ENCODE data around the gene RAB7B.

RAB7B gene

DNA sequence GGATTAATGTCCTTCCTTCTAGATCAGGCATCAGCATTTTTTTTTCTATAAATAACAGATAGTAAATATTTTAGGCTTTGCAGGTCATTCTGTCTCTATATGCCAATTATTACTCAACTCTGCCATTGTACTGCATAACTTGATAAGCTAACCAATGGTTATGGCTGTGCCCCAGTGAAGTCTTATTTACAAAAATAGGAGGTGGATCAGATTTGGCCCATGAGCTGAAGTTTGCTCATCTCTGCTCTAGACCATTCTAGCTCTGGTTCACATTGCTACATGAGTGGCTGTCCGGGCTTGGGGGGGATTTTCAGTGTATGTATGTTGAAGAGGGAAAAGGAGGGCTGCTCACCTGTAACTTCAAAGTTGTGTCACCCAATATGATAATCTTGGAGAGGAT lies 10.1 kb downstream of the RAB7B start:
- no peak for DNase-seq

GRCh38 chr1:205992218-205992882 lies 10.8 kb downstream of the RAB7B start:
- DNase-seq: no peak

DNA sequence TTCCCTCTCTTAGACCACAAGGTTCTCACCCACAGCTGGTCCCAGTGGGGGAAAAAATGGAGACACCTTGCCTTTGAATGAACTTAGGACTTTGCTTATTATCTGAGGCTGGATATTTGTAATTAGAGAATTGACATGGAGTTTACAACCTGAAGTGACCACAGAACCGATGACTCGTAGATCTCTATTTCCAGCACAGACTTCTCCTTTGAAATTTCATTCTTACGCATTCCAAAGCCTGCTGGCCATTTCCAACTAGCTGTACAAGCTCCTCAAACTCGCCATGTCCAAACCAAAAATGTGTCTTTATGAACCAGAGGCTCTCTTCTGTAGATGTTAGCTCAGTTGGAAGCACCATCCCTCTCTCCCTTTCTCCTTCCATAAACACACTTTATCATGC lies 12.0 kb downstream of the RAB7B start:
- DNase-seq: no peak

GRCh38 chr1:205990226-205990625 lies 13.0 kb downstream of the RAB7B start:
- DNase-seq: no peak

DNA sequence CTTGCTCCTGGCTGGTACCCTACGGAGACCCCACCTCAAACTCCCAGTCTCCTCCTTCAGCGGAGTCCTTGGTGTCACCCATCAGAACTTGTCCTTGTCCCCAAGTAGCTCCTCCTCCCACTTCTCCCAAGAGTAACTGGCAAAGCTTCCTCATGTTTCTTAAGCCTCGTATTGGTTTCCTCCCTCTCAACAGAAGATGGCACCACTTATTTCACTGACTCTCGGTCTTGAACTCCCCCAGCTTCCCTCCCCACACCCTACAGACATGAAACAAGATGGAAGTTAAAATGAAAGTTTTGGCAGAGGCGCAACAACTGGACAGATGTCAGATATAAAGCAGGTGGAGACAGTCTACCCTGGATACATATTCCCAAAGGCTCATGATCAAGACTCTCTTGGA lies 13.4 kb downstream of the RAB7B start:
- no peak for DNase-seq

DNA sequence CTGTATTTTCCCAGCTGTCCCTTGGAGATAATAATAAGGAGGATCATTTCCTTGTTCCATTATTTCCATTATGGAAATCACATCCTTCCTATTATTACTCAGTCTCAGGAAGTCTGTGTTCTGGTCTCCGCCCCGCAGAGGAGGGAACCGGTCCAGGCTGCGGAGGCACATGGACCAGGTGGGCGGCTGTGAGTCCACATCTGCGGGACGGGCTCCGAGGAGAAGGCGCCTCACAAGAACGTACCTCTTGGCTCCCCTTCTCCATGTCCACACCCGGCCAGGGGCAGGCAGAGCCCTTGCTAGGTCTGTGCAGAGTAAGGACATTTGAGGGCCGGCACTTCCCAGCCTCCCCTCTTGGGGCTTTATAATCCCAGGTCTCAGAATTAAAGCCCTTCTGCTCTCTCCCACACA lies 14.6 kb downstream of the RAB7B start:
- no peak for DNase-seq

DNA sequence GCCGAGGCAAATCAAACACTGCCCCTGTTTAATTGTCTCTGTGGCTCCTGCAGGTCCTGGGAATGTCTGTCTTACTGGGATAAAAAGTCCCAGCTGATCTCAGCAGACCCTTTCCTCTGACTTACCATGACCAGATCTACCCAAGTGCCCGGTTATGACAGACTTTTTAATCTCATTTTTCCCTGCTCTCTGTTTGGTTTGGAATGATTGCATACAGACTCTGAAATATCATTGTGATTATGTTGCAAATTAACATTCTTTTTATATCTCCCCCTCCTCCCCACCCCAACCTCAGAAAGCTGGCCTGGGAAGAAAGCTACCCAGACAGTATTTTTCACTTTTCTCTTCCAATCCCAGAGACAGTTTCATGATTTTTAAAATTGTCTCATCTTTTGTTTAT lies 16.3 kb downstream of the RAB7B start:
- no peak for DNase-seq

DNA sequence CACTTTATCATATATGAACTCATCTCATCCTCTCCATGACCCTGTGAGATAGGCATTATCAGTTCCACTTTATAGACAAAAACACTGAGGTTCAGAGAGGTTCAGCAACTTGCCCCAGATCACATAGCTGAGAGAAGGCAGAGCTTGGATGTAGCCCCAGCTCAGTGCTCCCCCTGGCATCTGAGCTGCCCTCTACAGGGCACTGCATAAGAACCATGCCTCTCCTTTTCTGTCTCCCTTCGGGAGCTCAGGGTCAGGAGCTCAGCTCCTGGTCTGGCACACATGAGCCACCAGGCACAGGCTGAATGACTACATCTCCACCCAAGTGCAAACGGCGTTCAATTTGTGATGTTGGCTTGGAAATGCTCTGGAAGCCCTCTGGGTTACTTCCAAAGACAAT lies 16.9 kb downstream of the RAB7B start:
- DNase-seq: no peak

GRCh38 chr1:205985330-205986005 lies 17.7 kb downstream of the RAB7B start:
- no peak for DNase-seq

- no peak for DNase-seq
Measured at GRCh38 chr1:205983925-205984725, 19.1 kb downstream of the RAB7B start.

- DNase-seq: no peak
Measured at GRCh38 chr1:205981257-205981656, 21.9 kb downstream of the RAB7B start.

DNA sequence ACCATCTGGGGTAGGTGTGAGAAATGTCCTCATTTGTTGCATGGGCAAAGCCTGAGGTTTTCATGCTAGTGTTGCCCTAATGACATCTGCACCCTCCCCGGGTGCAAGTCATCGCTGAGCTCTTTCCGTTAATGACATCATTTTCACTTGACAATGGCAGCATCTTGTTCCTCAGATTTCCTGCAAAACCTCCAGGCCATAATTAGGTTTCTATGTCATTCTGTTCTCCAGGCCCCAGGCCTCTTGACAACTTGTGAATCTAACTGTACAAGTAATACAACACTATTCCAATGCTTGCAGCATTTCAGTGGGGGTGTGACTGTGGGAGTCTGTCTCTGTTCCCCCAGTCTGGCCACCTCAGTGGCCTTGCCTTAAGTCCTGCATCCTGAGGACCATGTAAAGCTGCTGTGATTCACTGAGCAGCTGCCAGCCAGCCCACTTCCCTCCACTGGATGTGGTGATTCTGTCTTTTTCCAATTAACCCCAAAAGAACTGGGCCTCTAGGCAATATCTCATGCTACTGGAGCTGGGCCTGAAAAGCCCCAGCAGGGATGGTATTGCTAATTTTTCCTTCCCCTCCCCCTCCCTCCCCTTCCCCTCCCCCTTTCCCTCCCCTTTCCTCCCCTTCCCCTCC lies 22.8 kb downstream of the RAB7B start:
- peak; percentile 71 for DNase-seq

GRCh38 chr1:205979301-205979700 lies 23.9 kb downstream of the RAB7B start:
- no peak for DNase-seq

DNA sequence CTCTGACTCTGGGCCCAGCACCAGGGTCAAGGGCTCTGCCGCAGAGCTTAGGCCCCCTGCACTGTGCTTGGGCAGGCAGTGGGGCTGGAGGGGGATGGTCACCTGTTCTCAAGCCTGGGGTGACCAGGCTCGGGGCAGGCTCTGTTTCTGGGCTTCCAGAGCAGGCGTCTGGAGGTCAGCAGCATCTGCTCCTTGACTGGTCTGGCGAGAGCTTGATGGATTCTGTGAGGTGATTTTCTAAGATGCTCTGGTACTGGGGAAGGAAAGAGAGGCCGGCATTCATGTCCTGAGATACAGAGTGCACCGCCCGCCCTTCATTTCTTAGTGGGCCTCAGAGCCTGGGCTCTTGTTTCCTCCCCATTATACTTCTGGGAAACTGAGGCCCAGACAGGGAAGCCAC lies 24.5 kb downstream of the RAB7B start:
- no peak for DNase-seq

DNA sequence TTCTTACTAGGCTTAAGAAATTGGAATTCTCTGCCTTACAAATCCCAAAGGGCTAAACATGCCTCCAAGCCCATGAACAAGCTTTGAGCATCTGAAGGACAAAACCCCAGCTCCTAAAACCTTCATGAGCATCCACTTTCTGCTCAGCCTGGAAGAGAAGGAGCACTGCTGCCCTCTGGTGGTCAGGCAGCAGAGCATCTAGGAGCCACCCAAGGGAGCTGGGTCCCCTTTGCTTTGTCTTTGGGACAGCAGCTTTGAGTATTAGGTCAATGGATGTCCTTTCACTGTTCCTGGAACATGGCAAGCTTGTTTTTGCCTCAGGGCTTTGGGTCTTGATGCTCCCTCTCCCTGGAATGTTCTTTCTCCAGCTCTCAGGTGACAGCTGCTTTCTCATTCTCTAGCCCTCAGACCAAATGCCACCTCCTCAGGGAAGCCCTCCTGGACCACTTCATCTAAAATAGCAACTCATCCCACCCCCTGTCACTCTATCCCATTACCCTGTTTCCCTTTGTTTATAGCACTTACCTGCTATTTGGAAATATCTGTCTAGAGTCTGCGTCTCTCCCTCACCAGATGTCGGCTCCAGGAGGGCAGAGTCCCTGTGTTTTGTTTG lies 25.7 kb downstream of the RAB7B start:
- DNase-seq: peak; percentile 90

- peak; percentile 89 for DNase-seq
Measured at GRCh38 chr1:205976708-205977401, 26.3 kb downstream of the RAB7B start.

DNA sequence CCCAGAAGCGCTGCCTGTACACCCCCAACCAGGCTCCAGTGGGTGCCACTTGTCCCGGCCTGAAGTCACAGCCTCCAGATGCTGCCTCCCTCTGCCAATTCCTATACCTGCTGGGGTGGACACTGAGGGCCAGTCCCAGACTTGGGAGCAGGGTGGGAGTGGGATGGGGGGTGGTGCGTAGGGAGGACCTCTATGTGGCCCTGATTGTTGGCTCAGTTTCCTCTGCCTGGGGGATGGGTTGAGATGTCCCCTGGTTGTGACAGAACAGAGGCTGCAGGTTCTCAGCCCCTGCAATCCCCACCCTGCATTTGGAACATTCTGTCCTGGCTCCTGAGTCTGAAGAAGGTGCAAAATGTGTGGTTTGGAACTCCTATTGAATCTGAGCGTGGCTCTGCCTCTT lies 27.2 kb downstream of the RAB7B start:
- no peak for DNase-seq

- DNase-seq: no peak
Measured at GRCh38 chr1:205975387-205975998, 27.7 kb downstream of the RAB7B start.

- DNase-seq: no peak
Measured at GRCh38 chr1:205974712-205975111, 28.5 kb downstream of the RAB7B start.

DNA sequence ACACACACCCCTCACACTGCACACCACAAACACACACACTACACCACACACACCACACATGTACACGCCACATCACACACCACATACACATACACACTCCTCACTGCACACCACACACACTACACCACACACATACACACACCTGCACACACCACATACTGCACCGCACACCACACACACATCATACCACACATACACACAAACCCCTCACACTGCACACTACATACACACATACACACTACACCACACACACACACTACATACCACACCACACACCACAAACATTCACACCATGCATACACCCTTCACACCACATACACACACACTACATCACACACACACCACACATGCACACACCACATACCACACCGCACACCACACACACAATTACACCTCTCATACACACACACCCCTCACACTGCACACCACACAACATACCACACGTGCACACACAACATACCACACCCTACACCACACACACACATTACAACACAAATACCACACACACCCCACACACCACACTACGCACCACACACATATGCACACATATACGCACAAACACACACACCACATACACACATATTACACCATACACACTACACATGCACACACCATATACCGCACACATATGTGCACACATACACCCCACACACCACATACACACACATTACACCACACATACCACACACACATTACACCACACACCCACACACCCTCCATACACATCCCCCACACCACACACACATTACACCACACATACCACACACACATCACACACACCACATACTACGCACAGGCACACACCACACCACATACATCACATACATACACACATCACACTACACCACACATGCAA lies 29.6 kb downstream of the RAB7B start:
- DNase-seq: no peak

Data from NCI-H2107 (cell line).